GM23338 (cell line): ENCODE results near the gene MYDGF. TPM values are rescaled to one million over a fixed set of nuclear protein-coding genes. Genes with fewer than 3 reads are reported as not detected.

Experiments used
- ATAC-seq: fragments of 200-7000 bp; cut with Tn5 transposase; 3 replicates; pipeline ENCODE4 v1.9.1; 2020
- DNase-seq: peaks from one replicate; pipeline ENCODE4 v3.0.0-alpha.2; 2015; ENCODE audit warnings: low spot score
- H2AFZ ChIP-seq: fragments of 200-600 bp; sonication (generic); 2 replicates; pipeline ENCODE4 v1.8.0; 2016; ENCODE audit warnings: antibody characterized with exemption, mild to moderate bottlenecking, moderate library complexity
- H3F3A ChIP-seq: fragments of 200-600 bp; sonication (generic); replicated peaks from 2 replicates; pipeline ENCODE4 v1.8.0; 2017; ENCODE audit warnings: antibody characterized with exemption, mixed run types, low read depth
- H3K27ac ChIP-seq: fragments of 200-600 bp; sonication (generic); 2 replicates; pipeline ENCODE4 v1.6.1; 2016; ENCODE audit warnings: low read depth
- H3K27me3 ChIP-seq: fragments of 200-600 bp; sonication (generic); 2 replicates; pipeline ENCODE4 v1.8.0; 2016; ENCODE audit warnings: mild to moderate bottlenecking, mixed run types, moderate library complexity; ENCODE audit not compliant: insufficient read depth
- H3K36me3 ChIP-seq: fragments of 200-600 bp; sonication (generic); 2 replicates; pipeline ENCODE4 v1.8.0; 2016; ENCODE audit warnings: mild to moderate bottlenecking; ENCODE audit not compliant: insufficient read depth
- H3K4me1 ChIP-seq: fragments of 200-600 bp; sonication (generic); 2 replicates; pipeline ENCODE4 v1.8.0; 2016; ENCODE audit warnings: mild to moderate bottlenecking, moderate library complexity; ENCODE audit not compliant: insufficient read depth
- H3K4me2 ChIP-seq: fragments of 200-600 bp; sonication (generic); 2 replicates; pipeline ENCODE4 v1.7.1; 2017; ENCODE audit warnings: mixed run types
- H3K4me3 ChIP-seq: fragments of 200-600 bp; sonication (generic); 2 replicates; pipeline ENCODE4 v1.6.1; 2016; ENCODE audit warnings: mixed run types
- H3K79me2 ChIP-seq: fragments of 200-600 bp; sonication (generic); replicated peaks from 2 replicates; pipeline ENCODE4 v1.8.0; 2017; ENCODE audit warnings: mild to moderate bottlenecking; ENCODE audit not compliant: insufficient read depth
- H3K9me2 ChIP-seq: fragments of 200-600 bp; sonication (generic); 2 replicates; pipeline ENCODE4 v1.8.0; 2017; ENCODE audit not compliant: insufficient read depth
- H4K20me1 ChIP-seq: fragments of 200-600 bp; sonication (generic); replicated peaks from 2 replicates; pipeline ENCODE4 v1.8.0; 2017; ENCODE audit warnings: mild to moderate bottlenecking; ENCODE audit not compliant: insufficient read depth
- H3K27ac Mint-ChIP-seq: 2 replicates; pipeline ENCODE4 v1.8.0; 2020; ENCODE audit warnings: inconsistent platforms, mild to moderate bottlenecking, moderate library complexity, mixed read lengths
- H3K27me3 Mint-ChIP-seq: 3 replicates; pipeline ENCODE4 v1.8.0; 2022; ENCODE audit warnings: low read depth, mild to moderate bottlenecking, moderate library complexity, mixed read lengths, inconsistent platforms; ENCODE audit not compliant: insufficient read depth, poor library complexity
- H3K36me3 Mint-ChIP-seq: 3 replicates; pipeline ENCODE4 v1.8.0; 2021; ENCODE audit warnings: low read depth, mild to moderate bottlenecking, inconsistent platforms, moderate library complexity, mixed read lengths
- H3K4me1 Mint-ChIP-seq: 3 replicates; pipeline ENCODE4 v1.8.0; 2020; ENCODE audit warnings: mild to moderate bottlenecking, inconsistent platforms, mixed read lengths
- H3K4me3 Mint-ChIP-seq: 3 replicates; pipeline ENCODE4 v1.8.0; 2021; ENCODE audit warnings: moderate library complexity, mild to moderate bottlenecking, inconsistent platforms, mixed read lengths
- H3K9me3 Mint-ChIP-seq: 3 replicates; pipeline ENCODE4 v1.8.0; 2020; ENCODE audit warnings: moderate library complexity, mild to moderate bottlenecking, inconsistent platforms, mixed read lengths
- CREB1 ChIP-seq: fragments of 250-450 bp; sonication (Bioruptor Pico); IDR thresholded peaks from 2 replicates; pipeline ENCODE4 v1.5.0; 2020; ENCODE audit warnings: low read depth, mild to moderate bottlenecking, moderate library complexity
- EZH2 ChIP-seq: fragments of 200-600 bp; sonication (generic); IDR thresholded peaks from one replicate; pipeline ENCODE4 v1.8.0; 2017; ENCODE audit warnings: antibody characterized with exemption, mild to moderate bottlenecking, low read depth; ENCODE audit not compliant: unreplicated experiment
- polyA plus RNA-seq: library from polyadenylated mRNA; unstranded; fragments of >200 nt; fragmentation: Nextera tagmentation; extraction: Ambion mirVana; gene quantifications from 2 replicates; pipeline ENCODE4 v1.2.1, GENCODE V29; 2016
- total RNA-seq: library from RNA; depleted of rRNA; stranded (reverse); fragments of >200 nt; shearing (Covaris generic); gene quantifications from 2 replicates; pipeline ENCODE4 v1.2.3, GENCODE V29; 2014
- TF ChIP-seq, protein P1 (sequence below): IDR thresholded peaks from one replicate; pipeline ENCODE4 v1.6.1; 2018; ENCODE audit warnings: antibody characterized with exemption; ENCODE audit not compliant: unreplicated experiment
- TF ChIP-seq, protein P2 (sequence below): fragments of 250-450 bp; sonication (Bioruptor Pico); IDR thresholded peaks from 2 replicates; pipeline ENCODE4 v1.5.0; 2020; ENCODE audit warnings: mild to moderate bottlenecking, moderate library complexity

The MYDGF gene
- total and polyA plus RNA-seq, 2 experiments from 2014 or later, result 42.3 to 99.5 TPM

DNA sequence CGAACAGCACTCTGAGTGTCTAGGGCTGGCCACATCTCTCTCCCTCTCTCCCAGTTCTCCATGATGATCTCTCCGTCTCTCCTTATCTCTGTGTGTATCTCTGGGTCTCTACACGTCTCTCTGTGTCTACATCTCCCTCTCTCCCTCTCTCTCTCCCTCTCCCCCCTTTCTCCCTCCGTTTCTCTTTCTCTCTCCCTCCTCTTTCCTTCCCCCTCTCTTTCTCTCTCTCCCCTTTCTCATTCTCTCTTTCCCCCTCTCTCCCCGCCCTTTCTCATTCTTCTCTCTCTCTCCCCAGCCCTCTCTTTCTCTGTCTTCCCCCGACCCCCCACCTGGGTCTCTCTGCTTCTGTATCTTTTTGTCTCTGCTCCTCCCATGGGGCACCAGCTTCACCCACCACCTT lies 52.1 kb downstream of the MYDGF start (continued):
- no peak for TF ChIP-seq CREB1
- no peak for TF ChIP-seq EZH2

DNA sequence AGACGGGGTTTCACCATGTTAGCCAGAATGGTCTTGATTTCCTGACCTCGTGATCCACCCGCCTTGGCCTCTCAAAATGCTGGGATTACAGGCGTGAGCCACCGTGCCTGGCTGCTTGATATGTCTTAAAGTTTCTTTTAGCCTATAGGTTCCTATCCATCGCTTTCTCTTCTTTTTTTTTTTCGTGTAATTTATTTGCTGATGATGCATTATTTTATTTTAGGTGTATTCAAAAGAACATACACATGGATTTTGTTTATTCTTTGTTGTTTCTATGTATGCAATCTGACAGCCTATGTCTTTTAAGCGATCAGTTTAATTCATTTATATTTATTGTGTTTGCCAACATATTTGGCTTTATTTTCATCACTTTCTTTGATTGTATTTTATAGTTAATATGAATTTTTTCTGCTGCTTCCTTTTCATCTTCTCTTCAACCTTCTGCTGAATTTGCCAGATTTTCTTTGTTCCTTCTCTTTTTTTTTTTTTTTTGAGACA lies 56.8 kb downstream of the MYDGF start:
- Mint-ChIP-seq H3K27ac (no peak overlapping the region), H3K4me1 (peaks cover 12% of the 10 kb centered on the region), H3K36me3 (no peaks in the 10 kb centered on the region), H3K4me3 (no peak overlapping the region), H3K27me3 (peaks cover 17% of the 10 kb centered on the region), H3K9me3 (no peaks in the 10 kb centered on the region; the same call in 2 of the 3 replicates)
- TF ChIP-seq, protein P1, sequence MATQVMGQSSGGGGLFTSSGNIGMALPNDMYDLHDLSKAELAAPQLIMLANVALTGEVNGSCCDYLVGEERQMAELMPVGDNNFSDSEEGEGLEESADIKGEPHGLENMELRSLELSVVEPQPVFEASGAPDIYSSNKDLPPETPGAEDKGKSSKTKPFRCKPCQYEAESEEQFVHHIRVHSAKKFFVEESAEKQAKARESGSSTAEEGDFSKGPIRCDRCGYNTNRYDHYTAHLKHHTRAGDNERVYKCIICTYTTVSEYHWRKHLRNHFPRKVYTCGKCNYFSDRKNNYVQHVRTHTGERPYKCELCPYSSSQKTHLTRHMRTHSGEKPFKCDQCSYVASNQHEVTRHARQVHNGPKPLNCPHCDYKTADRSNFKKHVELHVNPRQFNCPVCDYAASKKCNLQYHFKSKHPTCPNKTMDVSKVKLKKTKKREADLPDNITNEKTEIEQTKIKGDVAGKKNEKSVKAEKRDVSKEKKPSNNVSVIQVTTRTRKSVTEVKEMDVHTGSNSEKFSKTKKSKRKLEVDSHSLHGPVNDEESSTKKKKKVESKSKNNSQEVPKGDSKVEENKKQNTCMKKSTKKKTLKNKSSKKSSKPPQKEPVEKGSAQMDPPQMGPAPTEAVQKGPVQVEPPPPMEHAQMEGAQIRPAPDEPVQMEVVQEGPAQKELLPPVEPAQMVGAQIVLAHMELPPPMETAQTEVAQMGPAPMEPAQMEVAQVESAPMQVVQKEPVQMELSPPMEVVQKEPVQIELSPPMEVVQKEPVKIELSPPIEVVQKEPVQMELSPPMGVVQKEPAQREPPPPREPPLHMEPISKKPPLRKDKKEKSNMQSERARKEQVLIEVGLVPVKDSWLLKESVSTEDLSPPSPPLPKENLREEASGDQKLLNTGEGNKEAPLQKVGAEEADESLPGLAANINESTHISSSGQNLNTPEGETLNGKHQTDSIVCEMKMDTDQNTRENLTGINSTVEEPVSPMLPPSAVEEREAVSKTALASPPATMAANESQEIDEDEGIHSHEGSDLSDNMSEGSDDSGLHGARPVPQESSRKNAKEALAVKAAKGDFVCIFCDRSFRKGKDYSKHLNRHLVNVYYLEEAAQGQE, result no peak
- TF ChIP-seq, protein P2, sequence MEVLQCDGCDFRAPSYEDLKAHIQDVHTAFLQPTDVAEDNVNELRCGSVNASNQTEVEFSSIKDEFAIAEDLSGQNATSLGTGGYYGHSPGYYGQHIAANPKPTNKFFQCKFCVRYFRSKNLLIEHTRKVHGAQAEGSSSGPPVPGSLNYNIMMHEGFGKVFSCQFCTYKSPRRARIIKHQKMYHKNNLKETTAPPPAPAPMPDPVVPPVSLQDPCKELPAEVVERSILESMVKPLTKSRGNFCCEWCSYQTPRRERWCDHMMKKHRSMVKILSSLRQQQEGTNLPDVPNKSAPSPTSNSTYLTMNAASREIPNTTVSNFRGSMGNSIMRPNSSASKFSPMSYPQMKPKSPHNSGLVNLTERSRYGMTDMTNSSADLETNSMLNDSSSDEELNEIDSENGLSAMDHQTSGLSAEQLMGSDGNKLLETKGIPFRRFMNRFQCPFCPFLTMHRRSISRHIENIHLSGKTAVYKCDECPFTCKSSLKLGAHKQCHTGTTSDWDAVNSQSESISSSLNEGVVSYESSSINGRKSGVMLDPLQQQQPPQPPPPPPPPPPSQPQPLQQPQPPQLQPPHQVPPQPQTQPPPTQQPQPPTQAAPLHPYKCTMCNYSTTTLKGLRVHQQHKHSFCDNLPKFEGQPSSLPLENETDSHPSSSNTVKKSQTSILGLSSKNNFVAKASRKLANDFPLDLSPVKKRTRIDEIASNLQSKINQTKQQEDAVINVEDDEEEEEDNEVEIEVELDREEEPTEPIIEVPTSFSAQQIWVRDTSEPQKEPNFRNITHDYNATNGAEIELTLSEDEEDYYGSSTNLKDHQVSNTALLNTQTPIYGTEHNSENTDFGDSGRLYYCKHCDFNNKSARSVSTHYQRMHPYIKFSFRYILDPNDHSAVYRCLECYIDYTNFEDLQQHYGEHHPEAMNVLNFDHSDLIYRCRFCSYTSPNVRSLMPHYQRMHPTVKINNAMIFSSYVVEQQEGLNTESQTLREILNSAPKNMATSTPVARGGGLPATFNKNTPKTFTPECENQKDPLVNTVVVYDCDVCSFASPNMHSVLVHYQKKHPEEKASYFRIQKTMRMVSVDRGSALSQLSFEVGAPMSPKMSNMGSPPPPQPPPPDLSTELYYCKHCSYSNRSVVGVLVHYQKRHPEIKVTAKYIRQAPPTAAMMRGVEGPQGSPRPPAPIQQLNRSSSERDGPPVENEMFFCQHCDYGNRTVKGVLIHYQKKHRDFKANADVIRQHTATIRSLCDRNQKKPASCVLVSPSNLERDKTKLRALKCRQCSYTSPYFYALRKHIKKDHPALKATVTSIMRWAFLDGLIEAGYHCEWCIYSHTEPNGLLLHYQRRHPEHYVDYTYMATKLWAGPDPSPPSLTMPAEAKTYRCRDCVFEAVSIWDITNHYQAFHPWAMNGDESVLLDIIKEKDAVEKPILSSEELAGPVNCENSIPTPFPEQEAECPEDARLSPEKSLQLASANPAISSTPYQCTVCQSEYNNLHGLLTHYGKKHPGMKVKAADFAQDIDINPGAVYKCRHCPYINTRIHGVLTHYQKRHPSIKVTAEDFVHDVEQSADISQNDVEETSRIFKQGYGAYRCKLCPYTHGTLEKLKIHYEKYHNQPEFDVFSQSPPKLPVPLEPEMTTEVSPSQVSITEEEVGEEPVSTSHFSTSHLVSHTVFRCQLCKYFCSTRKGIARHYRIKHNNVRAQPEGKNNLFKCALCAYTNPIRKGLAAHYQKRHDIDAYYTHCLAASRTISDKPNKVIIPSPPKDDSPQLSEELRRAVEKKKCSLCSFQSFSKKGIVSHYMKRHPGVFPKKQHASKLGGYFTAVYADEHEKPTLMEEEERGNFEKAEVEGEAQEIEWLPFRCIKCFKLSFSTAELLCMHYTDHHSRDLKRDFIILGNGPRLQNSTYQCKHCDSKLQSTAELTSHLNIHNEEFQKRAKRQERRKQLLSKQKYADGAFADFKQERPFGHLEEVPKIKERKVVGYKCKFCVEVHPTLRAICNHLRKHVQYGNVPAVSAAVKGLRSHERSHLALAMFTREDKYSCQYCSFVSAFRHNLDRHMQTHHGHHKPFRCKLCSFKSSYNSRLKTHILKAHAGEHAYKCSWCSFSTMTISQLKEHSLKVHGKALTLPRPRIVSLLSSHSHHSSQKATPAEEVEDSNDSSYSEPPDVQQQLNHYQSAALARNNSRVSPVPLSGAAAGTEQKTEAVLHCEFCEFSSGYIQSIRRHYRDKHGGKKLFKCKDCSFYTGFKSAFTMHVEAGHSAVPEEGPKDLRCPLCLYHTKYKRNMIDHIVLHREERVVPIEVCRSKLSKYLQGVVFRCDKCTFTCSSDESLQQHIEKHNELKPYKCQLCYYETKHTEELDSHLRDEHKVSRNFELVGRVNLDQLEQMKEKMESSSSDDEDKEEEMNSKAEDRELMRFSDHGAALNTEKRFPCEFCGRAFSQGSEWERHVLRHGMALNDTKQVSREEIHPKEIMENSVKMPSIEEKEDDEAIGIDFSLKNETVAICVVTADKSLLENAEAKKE (CRISPR knock-in tag), result no peak
- DNase-seq (no peak), ATAC-seq (no peak)
- H3K4me3 ChIP-seq, result no peak overlapping the region
- H3K79me2 ChIP-seq, result no peaks in the 10 kb centered on the region
- no peak overlapping the region for H2AFZ ChIP-seq
- no peaks in the 10 kb centered on the region for H3K9me2 ChIP-seq
- no peaks in the 10 kb centered on the region for H3F3A ChIP-seq
- H3K27ac ChIP-seq, result no peak overlapping the region
- H3K27me3 ChIP-seq, result peaks cover 3% of the 10 kb centered on the region; the same call in 1 of the 2 replicates
- no peaks in the 10 kb centered on the region for H4K20me1 ChIP-seq
- H3K36me3 ChIP-seq, result no peaks in the 10 kb centered on the region
- H3K4me2 ChIP-seq, result no peak overlapping the region
- H3K4me1 ChIP-seq, result peaks cover 8% of the 10 kb centered on the region; the same call in 1 of the 2 replicates
